ENCODE data around the gene UHRF1.

The UHRF1 gene

DNA sequence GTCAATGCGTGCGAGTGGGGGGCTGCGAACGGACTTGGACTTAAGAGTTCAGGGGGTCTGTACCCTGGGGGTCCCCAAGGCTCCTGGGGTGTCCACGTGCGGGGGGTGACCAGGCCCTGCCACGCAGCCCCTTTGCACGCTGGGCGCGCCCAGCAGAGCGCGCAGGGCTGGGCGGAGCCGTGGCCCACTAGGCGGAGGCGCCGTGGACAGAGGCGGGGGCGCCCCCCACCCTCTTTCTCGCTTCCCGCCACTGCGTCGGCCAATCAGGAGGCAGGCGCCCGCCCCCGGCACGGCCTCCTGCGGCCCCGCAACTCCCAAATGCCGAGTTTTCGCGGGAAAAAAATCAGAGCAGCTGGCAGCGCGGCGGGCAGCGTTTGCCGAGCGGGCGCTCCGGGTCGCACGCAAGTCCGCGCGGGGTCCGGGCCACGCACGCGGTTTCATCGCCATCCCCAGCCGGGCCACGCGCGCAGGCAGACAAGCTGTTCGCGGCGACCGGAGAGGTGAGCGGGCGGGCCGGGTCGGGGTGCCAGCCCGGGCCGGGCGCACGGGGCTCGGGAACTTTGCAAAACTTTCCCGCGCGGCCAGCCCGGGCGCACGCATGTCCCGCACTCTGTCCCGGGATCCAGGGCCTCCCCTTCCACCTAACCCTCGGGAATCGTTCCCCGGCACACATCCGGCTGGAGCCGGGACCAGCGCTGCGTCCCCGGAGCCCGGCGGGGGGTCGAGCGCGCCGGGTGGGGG, at the start of gene UHRF1:
Gene UHRF1 (plus strand): TSS at position 346 of the 741 bp plus-strand sequence. CDS start 1,385 bp downstream, outside the sequence.
- TF ChIP-seq, protein P1, sequence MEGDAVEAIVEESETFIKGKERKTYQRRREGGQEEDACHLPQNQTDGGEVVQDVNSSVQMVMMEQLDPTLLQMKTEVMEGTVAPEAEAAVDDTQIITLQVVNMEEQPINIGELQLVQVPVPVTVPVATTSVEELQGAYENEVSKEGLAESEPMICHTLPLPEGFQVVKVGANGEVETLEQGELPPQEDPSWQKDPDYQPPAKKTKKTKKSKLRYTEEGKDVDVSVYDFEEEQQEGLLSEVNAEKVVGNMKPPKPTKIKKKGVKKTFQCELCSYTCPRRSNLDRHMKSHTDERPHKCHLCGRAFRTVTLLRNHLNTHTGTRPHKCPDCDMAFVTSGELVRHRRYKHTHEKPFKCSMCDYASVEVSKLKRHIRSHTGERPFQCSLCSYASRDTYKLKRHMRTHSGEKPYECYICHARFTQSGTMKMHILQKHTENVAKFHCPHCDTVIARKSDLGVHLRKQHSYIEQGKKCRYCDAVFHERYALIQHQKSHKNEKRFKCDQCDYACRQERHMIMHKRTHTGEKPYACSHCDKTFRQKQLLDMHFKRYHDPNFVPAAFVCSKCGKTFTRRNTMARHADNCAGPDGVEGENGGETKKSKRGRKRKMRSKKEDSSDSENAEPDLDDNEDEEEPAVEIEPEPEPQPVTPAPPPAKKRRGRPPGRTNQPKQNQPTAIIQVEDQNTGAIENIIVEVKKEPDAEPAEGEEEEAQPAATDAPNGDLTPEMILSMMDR (conservative IDR thresholded peaks at IDR 0.05; ENCODE audit: low read depth, low read length) = no peak
- DNase-seq (ENCODE audit: low read depth) = no peak

GRCh38 chr19:4859697-4860096, 49.6 kb upstream of the UHRF1 start:
- no peak overlapping the region for H3K4me3 ChIP-seq (ENCODE audit: low read length)
- DNase-seq (ENCODE audit: low read depth) = no peak
- TF ChIP-seq, protein P1 (conservative IDR thresholded peaks at IDR 0.05; ENCODE audit: low read depth, low read length) = no peak

More for the DNA sequence above, at the start of gene UHRF1:
- H3K4me3 ChIP-seq (ENCODE audit: low read length) = peak within 1 kb of the TSS; percentile 60

GRCh38 chr19:4861147-4861546, 48.2 kb upstream of the UHRF1 start:
- H3K4me3 ChIP-seq (ENCODE audit: low read length) = no peak overlapping the region
- TF ChIP-seq, protein P1 (conservative IDR thresholded peaks at IDR 0.05; ENCODE audit: low read depth, low read length) = no peak
- DNase-seq (ENCODE audit: low read depth) = no peak

DNA sequence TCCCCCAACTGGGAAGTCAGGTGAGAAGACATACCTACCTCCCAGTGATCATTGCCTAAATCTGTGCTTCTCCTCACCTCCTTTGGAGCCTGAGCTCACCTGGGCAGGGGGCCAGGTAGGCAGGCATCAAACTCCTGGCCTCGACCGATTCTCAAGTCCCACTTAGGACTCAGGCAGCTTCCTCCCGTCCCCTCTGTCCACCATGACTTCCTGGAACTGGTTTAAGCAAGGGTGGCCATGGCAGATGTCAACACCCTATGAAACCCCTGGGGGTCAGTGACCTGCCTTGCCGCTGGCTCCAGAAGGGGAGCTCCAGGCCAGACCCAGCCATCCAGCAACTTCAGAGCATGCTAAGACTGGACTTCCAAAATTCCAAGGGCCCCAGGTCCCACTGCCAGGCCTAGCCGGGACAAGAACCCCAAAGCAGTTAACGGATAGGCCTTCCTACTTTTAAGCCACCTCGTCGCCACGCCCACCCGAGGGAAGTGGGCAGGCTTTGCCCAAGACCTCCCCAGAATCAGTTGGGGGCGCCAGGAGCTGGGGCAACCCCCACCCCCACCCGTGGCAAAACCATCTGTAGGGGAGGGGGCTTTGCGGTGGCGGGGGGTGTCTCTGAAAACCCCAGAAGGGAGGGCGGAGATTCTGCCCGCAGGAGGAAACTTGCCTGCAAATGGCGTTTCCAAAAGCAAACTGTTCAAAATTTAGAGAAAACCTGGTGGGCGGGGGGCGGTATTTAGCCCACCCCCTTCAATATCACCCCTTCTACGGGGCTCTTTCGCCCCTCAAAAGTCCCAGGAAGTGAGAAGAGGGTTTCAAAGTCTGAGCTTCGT, 42.5 kb upstream of the UHRF1 start:
- TF ChIP-seq, protein P1 (conservative IDR thresholded peaks at IDR 0.05; ENCODE audit: low read depth, low read length) = no peak
- H3K4me3 ChIP-seq (ENCODE audit: low read length) = peak overlapping the region; percentile 86
- DNase-seq (ENCODE audit: low read depth) = no peak

- DNase-seq (ENCODE audit: low read depth) = peak; percentile 63
- H3K4me3 ChIP-seq (ENCODE audit: low read length) = peak within 1 kb of the TSS; percentile 86
- TF ChIP-seq, protein P1 (conservative IDR thresholded peaks at IDR 0.05; ENCODE audit: low read depth, low read length) = no peak
Measured at GRCh38 chr19:4867534-4868285, 41.6 kb upstream of the UHRF1 start, which contains the start of gene PLIN3. Gene PLIN3 (minus strand): TSS chr19:4867667. CDS start chr19:4861394, 6,273 bp downstream.

DNA sequence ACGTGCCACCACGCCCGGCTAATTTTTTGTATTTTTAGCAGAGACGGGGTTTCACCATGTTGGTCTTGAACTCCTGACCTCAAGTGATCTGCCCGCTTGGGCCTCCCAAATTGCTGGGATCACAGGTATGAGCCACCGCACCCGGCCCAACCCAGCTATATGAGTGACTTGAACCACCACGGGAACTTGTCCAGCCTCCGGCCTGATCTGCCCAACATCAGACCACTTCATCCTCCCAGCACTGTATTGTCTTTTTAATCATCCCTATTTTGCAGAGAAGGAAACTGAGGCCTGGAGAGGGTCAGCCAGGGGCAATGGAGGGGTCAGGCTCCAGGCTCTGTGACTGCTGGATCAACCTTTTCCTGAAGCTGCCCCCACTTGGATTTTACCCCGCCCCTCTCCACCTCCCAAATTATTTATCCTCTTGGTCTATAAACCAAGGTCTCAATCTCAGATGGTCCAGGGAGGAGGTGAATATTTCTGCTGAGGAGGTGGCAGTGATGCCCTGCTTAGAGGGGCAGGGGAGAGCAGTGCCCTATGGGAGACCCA, 40.9 kb upstream of the UHRF1 start:
- H3K4me3 ChIP-seq (ENCODE audit: low read length) = no peak overlapping the region
- no peak for DNase-seq (ENCODE audit: low read depth)
- TF ChIP-seq, protein P1 (conservative IDR thresholded peaks at IDR 0.05; ENCODE audit: low read depth, low read length) = no peak
